H1 (cell line): ENCODE data around the gene CTNND2. TPM values are rescaled to one million over a fixed set of nuclear protein-coding genes. Genes with fewer than 3 reads are reported as not detected.

ENCODE experiments used
- CREB1 ChIP-seq: IDR thresholded peaks from 2 replicates; pipeline ENCODE4 v1.6.1; 2012; ENCODE audit warnings: inconsistent platforms
- RNF2 ChIP-seq: fragments of 200-900, 300-1000 bp; sonication (generic); IDR thresholded peaks from 2 replicates; pipeline ENCODE4 v1.7.1; 2016; ENCODE audit warnings: borderline replicate concordance, low read depth, mild to moderate bottlenecking, antibody characterized with exemption, low read length; ENCODE audit not compliant: poor library complexity, severe bottlenecking; ENCODE audit errors: missing control alignments
- polyA plus RNA-seq, 7 experiments: library from polyadenylated mRNA; depleted of rRNA in 3 of 7; stranded (reverse) in 5 of 7; unstranded in 2 of 7; fragments of >200 nt in 5 of 7; fragments of 200-250 nt in 2 of 7; gene quantifications; 1 replicate in 5 of 7; 2 replicates in 1 of 7; 4 replicates in 1 of 7; pipeline versions ENCODE4 v1.2.1 to v1.2.3, GENCODE V29; 2011 to 2013; ENCODE audit warnings: missing spikeins in 2 of 7, mixed read lengths in 2 of 7
- total RNA-seq: library from RNA; stranded (reverse); fragmentation: NEBNext Ultra II Directional; extraction: Animal tissue kit (Norgen Biotek cat#: 25700); gene quantifications from 2 replicates; pipeline ENCODE4 v1.2.1, GENCODE V29; 2021

Gene CTNND2
- total and polyA plus RNA-seq, 2 of the 8 experiments (the other 6 are each of a cell fraction or from before 2014, with no cell fraction given) = 7.4 to 14.2 TPM

- no peak for TF ChIP-seq RNF2
- no peak for TF ChIP-seq CREB1
Observed at GRCh38 chr5:10964806-10965205, 939.4 kb downstream of the CTNND2 start (continued).
